NCI-H345 treated with DMSO at 0.1 percent for 48 hours (cell line): ENCODE results near the gene SEMA3C.

Experiments
- DNase-seq: peaks from one replicate; lab custom pipeline; 2025; ENCODE audit not compliant: unreplicated experiment; lab: John Stamatoyannopoulos, UW

The SEMA3C gene

GRCh38 chr7:80858141-80858903 lies 60.5 kb downstream of the SEMA3C start:
- no peak for DNase-seq

GRCh38 chr7:80856769-80857168 lies 62.1 kb downstream of the SEMA3C start:
- no peak for DNase-seq

DNA sequence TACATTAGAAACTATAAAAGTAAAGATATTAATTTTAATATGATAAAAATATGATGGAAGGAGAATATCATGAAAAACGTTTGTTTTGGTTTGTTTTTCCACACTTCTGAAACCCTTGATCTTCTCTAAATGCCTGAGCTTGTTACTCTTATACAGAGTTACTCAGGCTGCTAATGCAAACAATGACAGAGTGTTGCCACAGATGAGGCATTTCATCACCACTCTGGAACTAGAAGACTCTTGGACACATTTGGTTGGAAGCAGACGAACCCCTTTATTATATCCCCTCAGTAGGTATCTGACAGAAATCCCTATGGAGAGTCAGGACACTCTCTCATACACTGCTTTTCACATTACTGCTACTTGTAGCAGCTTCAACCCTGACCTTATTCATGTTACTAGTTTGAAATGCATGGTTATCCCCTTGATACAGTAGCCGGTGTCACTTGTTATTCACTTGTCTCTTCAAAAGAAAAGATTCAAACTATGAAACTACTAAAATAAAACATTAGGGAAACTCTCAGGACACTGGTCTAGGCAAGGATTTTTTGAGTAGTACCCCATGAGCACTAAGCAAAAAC lies 66.9 kb downstream of the SEMA3C start:
- no peak for DNase-seq

- no peak for DNase-seq
Measured at GRCh38 chr7:80848841-80849240, 70.0 kb downstream of the SEMA3C start.

DNA sequence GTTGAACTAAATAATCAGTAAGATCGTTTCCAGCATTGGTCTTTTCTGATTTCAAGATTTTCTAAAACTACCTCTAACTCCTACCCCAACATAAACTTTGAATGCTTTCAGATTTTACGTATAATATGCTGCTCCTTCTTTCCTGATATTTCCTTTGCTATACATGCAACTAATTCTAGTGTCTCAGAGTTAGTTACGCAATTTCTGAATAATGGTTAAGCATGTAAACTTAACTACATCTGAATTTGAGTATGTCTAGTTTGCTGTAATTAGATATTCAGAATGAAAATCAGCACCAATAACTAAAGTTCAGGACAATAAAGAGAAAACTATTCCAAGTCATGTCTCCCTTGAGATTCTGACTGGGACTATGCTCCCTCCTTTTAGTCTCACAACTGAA lies 71.0 kb downstream of the SEMA3C start:
- DNase-seq = no peak

DNA sequence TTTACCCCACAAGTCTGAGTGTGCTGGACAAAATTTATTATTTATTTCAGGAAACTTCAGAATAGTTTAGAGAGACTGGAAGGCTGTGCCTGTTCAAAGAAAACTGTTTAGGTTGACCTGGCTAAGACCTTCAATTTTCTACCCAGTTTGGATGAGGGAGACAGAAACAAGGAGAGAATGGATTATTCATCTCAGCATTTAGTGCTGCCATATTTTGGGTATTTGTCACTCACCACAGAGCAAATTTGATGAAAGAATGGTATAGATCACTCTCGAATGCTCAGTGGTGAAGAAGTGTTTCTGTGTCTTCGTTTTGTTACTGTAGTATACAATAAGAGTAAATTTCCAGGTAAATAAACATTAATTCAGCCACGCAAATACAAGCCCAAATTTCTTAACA lies 71.8 kb downstream of the SEMA3C start:
- no peak for DNase-seq

DNA sequence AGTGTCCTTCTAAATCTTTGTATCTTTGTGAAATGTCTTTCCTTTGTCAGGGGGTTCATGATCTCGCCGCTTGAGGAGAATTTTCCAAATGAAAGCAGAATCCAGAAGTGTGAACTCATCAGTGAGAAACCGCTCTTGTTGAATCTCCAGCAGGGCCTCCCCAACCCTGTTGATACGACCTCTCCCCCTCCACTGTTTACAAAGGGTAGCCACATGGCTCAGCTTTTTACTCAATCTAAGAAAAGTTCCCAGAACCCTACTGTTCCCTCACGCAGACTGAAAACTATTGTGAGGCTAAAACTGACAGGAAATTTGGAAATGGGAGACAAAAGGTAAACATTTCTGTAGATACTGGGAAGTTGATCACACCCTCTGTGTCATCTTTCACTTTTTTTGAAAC lies 73.9 kb downstream of the SEMA3C start:
- DNase-seq = no peak

DNA sequence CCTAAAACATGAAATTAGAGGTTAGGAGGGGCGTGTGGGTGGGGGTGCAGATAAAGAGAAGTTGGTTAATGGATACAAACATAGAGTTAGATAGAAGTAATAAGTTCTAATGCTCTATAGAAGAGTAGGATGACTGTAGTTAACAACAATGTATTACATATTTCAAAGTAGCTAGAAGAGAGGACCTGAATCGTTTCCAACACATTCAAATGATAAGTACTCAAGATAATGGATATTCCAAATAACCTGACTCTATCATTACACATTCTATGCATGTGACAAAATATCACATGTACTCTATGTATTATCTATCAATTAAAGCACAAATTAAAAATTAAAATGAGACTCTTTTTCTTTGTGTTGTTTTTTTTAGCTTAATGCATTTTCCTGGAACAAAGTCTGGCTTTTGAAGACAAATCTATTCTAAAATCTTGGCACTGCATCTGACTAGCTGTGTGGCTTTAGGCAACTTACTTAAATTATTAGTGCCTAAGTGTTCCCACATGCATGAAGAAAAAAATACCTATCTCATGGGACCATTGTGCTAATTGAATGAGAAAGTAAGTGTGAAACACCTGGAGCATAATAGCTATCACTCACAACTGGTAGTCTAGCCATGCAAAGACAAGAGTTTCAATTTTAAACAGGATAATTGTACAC lies 75.7 kb downstream of the SEMA3C start:
- no peak for DNase-seq

DNA sequence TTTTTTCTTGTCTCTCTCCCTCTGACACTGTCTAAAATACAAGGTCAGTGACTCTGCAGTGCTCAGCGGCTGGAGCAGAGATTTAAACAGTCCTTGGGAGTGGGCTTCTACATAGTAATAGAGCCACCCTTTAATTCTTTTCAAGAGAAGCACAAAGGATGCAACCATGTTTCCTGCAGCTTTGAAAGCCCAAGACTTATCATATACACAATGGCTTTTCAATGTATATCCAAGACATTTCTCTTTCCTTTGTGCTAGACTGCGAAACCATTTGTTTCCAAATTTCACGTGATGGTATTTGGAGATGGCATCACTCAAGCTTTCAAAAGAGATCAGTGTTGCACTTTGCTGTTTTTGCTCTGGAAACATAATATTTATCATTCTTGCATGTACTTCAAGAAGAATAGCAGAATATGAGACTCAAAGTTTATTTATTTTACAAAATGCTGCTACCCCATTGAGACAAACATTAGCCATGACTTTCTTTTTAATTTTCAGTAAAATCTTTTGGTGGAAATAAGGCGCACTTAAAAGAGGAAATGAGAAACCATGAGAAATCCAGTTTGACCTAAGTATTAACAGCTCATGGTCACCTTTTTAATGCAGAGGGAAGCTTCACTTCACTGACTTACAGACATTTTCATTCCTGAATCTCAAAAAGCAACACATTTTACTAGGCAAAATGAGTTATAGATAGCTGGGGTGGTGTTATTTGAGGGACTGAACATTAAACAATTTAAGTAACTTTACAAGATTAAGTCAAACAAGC lies 76.6 kb downstream of the SEMA3C start:
- DNase-seq = no peak

GRCh38 chr7:80841423-80841955 lies 77.4 kb downstream of the SEMA3C start:
- no peak for DNase-seq

DNA sequence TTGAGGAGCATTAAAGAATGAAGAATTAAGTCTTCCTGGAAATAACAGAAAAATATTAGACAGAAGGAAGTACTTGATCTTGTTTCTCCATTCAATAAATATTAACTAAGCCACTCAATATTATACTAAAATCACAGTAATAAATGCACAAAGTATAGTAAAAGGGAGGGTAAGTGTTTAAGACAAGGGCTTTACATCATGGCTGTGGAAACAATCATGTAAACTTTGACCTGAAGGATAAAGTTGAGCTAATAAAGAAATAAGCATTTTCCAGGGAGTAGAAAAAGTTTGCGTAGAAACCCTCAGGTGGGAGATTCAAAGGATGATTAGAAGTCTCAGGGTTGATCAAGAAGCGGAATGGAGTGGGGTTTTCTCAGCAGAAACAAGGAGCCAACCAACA lies 78.2 kb downstream of the SEMA3C start:
- DNase-seq = no peak

DNA sequence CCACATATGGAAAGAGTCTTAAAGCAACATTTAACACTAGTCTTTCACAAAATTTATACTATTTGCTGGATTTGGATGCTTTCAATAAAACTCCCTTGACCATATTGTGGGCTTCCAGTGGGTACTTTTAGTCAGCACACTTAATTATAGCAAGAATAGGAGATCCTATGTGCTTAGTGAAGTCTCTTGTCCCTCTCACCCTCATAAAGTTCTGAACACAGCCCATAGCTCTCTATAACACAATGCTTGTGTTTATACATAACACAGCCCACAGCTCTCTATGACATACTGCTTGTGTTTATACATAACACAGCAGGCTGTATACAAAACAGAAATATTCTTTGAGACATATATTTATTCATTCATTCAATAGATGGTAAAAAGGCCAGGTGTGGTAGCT lies 79.0 kb downstream of the SEMA3C start:
- no peak for DNase-seq

DNA sequence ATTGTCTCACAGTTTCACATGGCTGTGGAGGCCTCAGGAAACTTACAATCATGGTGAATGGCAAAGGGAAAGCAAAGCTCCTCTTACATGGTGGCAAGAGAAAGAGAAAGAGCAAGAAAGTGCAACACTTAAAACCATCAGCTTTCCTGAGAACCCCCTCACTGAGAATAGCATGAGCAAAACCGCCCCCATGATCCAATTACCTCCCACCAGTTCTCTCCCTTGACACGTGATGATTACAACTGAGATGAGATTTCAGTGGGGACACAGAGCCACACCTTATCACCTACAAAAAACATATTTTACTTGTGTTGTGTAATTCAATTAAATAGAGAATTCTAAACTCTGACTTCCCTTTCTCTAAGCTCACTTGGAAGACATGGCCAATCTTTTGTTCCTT lies 80.2 kb downstream of the SEMA3C start:
- no peak for DNase-seq

DNA sequence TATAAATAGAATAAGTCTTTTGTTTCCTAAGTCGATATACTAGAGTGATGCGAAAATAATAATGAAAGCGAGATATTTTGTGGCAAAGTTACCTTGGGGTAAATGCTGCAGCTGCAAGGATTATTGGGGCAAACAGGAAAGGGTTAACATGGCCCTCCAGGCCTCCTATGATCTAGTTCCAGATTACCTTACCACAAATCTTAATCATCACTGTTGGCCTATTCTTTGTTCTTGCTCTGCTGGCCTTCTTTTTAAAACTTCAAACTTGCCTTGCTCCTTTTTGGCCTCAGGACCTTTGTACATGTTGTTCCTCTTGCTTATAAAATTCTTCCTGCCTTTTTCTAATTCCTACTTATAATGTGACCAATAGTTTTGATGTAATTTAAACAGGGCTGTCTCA lies 81.5 kb downstream of the SEMA3C start:
- DNase-seq = no peak

GRCh38 chr7:80835251-80835650 lies 83.6 kb downstream of the SEMA3C start:
- DNase-seq = no peak

- no peak for DNase-seq
Measured at GRCh38 chr7:80833289-80834268, 85.3 kb downstream of the SEMA3C start.

DNA sequence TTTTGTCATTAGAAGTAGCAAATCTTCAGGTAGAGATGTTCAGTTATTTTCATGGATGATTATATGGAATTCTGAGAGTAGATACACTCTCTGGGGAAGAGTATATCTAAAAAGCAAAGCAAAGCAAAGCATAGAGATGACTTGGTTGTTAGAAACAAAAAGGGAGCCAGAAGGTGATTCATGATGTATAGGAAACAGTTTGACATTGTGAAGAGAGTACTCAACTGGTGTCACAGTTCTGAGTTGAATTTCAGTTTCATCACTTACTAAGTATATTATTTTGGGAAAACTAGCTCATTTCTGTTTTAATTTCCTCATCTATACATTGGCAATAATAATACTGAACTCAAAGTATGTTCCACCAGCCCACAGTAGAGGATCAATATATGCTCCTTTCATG lies 86.8 kb downstream of the SEMA3C start:
- DNase-seq = no peak

DNA sequence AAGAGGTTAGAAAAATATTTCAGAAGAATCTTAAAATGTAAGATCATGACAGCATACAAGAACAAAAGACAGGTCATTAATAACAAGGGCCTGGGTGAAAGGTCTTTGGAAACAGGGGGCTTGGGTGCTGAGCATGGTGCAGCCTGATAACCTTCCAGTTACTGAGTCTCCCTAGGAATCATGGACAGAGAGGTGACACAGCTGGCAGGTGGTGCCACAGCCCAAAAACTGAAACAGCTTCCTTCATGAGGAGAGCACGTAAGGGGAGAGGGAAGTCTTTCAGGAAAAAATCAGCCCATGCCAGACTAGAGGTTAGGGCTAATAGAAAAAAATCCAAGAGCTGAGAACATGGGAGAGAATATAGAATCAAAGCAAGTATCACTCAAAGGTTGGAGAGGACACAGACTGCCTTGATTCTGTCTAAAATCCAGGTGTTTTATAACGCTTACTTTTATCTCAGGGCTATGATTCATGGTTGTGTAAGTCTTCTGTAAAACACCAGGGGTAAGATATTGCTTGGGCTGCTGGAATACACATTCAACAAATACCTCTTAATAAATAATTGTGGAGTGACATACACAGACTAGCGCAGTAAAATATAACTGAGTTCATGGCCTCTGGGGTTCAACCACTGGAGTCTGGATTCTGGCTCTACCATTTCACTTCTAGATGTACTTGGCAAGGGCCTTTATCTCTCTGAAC lies 88.1 kb downstream of the SEMA3C start:
- DNase-seq = no peak

DNA sequence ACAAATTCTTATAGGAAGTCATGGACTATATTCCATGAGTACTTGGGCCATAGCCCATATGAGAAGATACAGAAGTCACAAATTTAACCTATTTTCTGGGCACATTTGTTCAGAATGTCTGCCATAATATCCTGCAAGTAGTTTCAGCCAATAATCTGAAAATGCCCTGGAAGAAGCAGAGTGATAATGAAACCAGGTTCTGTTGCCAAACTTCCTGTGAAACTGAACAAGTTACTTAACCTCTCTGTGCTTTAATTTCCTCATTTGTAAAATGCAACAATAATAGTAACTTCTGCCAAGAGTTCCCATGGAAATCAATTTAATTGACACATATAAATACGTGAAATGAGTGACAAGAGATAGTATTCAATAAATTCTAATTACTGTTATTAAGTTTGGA lies 88.8 kb downstream of the SEMA3C start:
- DNase-seq = no peak

DNA sequence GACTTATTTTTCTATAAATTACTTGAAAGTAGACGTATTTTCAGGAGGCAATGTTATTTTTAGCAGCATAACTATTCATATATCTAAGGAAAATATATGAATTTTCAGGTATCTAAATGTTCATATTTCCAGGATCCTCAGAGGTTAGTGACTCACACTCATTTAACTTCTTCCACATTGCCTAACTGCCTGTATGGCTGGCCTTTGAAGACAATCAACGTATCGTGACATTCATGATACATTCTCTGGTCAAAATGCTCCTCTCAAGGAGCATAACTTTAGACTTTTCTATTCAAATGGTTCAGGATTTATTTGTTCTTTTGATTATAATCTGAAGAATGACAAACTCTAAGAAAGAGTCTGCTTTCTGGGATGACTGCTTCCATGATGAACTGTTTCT lies 89.3 kb downstream of the SEMA3C start:
- DNase-seq = no peak
